HG03439 (cell line): ENCODE data around the gene FOXP1.
A peak's percentile ranks its signal among the peaks of the same experiment; 100 is the strongest.

Source experiments
- ATAC-seq: cut with Tn5 transposase; IDR thresholded peaks from one replicate; pipeline ENCODE4 v1.9.1; 2021; ENCODE audit warnings: mild to moderate bottlenecking, moderate library complexity; ENCODE audit not compliant: unreplicated experiment

The FOXP1 gene

DNA sequence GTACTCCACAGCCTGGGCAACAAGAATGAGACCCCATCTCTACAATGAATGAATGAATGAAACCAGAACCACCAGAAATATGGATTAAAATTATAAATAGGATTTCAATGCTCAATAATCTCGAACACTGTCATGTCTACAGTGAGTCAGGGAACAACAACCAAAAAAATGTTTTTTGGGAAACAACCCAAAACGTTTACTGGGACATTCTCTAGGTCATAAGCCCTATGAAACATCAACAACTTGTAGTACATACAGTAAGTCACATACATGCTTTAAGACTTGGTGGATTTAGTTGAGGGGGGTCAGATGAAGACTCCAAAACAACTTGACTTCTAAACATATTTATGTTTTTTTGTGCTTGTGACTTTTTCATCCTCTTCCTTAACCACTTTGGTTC lies 511.2 kb downstream of the FOXP1 start:
- no peak for ATAC-seq

GRCh38 chr3:71070497-71071463 lies 512.7 kb downstream of the FOXP1 start:
- no peak for ATAC-seq

DNA sequence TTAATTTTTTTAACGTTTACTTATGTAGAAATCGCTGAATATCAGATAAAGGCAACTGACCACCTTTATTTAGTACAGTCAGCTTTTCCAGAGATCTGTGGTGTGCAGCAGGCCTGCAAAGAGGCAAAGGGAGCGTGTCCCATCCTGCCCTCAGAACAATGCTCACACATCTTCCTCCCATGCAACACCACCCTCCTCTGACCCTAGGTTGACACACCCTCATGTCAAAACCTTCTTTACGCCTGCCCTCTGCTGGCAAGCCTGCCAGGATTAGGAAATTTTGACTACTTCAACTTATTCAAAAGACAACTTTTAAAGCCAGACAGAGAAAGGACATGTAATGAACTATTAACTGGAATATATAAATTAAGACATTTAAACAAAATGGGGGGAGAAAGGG lies 513.7 kb downstream of the FOXP1 start:
- ATAC-seq, result no peak

DNA sequence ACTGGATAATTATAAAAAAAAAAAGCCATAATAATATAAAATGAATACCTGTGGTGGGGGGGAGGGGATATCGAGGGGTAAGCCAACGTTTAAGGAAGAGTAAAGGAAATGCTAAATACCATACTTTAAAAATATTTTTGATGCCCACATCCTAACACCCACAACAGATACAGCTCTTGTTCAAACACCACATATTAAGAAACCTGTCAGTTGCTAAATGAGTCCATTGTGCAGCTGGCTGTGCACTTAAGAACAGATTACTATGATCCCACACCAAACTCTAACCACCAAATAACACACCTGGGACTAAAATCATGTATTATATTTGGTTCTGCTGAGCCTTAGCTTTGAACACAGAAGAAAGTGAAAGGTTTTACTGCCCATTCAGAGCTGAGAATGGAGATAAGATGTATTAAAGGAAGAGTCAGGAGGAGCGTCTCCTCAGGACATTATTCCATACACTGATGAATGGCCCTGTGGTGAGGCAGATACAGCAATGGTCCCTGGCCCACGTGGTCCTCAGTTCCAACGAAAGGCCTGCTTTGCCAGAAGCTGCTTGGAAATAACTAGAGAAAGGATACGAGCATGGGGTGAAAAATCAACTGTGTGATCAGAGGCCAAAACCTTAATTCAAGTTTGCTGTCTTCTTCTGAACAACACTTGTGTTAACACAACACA lies 515.4 kb downstream of the FOXP1 start:
- no peak for ATAC-seq

GRCh38 chr3:71066849-71067261 lies 516.7 kb downstream of the FOXP1 start:
- ATAC-seq, result no peak

DNA sequence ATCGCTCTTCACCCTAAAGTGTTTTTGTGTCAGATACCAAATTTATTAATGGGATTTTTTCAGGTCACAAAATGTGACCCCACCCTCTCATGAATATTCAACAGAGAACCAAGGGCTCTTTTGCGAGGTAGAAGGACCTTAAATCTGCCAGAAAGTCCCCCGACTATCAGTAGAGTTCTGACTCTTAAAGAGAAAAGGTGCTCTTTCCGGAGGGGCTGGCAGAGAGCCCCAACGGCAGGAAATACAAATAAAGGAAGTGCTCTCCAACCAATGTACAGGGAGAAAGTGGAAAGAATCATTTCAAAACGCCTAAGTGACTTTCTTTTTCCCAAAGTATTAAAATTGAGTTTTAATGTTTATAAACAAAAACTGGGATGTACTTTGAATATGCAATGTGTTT lies 517.2 kb downstream of the FOXP1 start:
- ATAC-seq, result no peak

- no peak for ATAC-seq
Measured at GRCh38 chr3:71065764-71066013, 517.8 kb downstream of the FOXP1 start.

DNA sequence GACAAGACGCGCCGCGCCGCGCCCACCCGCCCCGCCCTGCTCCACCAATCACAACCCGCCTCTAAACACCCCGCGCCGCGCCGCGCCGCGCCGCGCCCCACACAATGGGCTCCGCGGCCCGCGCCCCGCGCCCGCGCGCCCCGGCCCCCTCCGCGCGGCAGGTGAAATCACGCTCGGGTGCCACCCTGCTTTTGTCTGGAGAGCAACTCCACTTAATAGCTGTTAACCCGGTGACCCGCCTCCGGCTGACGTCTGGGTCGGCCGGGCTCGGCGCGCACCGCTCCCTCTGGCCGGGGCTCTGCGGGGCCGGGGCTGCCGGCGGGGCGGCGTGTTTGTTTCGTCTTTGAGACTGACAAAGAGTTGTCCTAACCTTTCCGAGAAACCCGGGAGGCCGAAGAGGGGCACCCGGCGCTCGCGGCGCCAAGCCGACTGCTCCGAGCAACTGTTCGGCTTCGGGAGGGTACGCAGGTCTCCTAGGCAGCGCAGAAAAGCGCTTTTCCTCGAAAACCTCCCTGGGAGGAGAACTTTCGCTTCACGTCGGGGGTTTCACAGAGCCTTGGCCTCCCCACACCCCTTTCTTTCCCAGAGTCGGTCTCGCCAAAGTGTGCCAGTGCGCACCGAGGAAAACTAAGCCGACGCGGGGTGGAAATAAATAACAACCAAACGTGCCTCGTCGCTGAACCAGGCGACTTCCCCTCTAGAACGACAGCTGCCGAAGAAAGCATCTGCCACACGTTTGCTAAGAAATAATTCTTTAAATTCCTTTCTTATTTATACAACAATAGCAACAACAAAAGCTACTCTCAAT lies 518.4 kb downstream of the FOXP1 start:
- no peak for ATAC-seq

DNA sequence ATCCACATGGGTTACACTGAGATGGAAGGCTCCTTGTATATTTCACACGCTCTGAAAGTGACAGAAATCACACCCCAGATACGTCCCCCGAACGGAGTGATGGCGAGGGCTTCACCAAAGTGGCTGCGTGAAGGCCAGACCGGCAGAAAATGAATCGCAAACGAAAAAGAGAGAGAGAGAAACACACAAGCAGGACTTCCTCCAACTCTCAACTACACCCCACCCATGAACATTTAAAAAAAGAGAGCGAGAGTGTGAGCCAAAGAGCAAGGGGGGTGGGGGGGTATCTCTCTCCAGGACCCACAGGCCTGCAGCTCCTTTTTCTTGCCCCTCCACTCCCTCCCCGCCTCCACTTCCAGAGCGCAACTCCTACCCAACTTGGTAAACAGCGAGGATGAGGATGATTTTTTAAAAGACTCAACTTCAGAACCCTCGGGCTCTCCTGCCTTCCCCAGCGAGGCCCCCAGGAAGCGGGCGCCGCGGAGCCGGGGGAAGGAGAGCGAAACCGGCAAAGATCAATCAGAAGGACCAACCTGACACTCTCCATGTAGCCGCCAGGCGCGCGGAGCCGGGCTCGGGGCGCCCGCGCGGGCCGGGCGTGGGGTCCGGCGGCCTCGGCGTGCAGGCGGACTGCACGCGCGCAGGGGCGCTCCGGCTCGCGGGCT lies 519.1 kb downstream of the FOXP1 start:
- no peak for ATAC-seq

- no peak for ATAC-seq
Measured at GRCh38 chr3:71063773-71064290, 519.7 kb downstream of the FOXP1 start.

DNA sequence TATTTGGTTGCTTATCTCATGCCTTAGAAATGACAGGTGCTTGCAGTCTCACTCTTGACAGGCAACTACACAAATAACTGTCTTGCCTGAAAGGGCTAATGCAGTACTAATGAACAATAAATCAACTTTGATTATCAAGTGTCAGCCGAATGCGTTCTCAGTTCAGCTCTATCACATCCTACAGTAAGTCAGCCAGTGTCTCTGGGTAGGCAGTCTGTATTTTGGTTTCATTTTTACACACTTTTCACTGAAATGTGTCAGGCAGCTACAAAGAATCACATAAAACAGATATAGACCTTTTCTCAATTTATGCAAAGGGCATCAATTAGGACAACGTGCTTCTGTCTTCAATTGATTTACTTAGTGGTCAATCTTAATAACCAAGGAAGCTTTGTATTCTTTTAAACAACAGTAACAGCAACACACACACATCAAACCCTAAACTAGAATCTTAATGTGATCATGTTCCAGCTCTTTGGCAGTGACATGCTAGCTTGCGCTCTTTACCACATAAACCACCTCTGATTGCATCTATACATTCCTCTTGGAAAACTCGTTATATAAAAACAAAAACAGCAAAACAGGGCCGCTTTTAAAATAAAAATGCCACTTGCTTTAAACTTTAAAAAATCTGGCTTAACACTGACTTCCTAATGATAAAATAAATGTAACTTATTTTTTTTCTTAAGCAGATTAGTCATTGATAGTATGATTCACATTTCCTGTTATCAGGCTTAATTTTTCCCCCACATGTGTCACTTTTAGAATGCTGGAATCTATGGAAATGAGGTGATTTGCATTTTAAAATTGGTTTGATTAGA lies 520.4 kb downstream of the FOXP1 start:
- peak; percentile 47 for ATAC-seq

DNA sequence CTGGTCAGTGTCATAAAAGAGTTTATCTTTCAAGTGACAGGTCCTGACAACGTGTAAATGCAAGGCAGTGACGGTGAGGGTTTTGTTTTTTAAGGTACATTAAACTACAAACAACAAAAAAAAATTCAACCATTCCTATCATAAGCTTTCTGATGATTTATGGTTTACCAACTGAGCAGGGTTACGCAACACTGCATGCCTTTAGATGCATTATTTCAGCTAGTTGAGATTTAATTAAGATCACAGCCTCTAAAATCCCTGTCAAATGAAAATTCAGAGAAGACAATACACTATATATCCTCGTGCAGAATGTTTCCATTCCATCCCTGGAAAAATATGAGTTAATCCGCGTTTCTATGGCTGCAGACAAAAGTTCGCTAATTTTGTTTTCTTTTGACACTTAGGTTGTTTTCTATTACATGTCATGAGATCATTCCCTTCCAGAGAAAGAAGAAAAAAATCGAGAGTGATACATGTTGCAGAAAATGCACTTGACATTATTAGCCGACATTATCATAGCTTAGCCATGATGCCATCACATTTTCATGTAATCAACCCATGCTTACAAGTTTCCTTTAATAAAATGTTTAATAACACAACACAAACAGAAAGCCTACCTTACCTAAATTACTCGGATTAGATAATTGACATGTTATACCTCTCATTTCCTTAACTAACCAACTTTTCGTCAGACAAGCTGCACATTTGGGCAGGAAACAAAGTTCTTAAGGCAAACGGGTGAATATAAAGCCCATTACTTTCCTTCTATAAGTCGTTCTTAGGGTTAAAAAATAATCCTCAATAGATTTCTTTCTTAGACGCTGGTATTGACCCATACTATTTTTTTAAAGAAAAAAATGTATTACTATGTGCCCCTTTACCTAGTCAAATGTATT lies 521.2 kb downstream of the FOXP1 start:
- ATAC-seq, result no peak

DNA sequence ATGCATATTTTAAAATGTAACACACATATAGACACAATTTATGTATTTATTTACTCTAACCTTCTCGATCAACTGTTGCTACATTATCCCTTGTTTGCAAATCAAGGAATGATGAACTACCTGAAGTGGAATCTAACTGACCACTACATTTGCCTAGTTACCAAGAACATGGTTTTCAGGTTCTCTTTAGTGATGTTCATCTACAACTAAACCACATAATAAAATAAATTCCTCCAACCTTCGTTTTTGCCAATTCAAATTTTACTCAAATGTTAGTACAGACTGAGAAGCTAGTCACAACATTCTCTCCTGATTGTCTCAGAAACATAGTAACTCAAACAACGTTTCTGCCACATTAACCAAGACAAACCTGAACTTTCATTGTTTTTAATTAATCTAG lies 521.9 kb downstream of the FOXP1 start:
- ATAC-seq, result no peak

DNA sequence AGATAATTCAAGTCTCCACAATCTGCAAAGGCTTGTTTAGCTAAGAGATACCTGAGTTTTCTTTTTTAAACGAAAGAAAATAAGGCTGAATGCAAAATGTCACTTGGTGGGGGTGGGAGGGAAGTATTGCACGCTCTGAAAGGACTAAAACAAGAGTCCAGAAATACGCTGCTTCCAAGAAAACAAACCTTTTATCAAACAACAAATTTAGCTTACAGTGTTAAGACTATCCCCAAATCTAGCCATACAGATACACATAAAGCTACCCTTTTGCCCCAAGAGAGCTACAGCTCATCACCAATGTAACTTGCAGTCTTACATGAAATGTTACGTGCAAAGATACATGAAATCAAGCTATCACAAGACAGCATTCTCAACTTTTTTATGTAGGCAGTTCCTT lies 522.5 kb downstream of the FOXP1 start:
- no peak for ATAC-seq

- no peak for ATAC-seq
Measured at GRCh38 chr3:71060536-71060935, 523.0 kb downstream of the FOXP1 start.

DNA sequence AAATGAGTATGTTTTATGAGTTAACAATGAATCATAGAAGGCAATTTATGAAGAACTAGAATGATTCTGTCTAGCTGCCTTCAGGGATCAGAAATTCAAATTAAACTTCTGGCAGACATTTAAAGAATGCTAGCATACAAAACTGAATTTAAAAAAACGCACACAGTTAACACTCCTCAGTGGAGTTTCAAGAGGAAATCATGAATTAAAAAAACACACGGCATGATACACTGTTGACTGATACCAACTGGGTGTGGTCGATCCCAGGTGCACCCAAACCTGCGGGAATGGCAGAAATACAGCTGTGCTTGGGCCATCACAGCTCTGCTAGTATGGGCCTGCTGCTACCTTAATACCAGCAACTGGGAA lies 526.0 kb downstream of the FOXP1 start:
- no peak for ATAC-seq

DNA sequence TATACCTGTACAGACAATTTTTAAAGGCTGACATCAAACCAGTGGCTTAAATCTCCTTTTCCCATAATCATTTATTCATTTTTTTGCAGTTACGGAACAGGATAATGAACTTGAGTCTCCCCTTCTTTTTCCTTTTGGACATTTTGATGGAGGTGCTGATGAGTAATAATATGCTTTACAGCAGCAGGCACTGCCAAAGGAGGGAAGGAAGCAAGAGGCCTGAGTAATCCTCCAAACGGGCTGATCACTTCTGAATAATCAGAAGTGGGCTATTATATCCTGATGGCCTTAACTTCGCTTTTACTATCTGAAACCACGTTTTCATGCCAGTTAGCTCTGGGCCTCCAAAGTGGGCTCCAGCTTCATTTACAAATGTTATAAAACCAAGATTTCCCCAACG lies 527.2 kb downstream of the FOXP1 start:
- no peak for ATAC-seq

- no peak for ATAC-seq
Measured at GRCh38 chr3:71055257-71056001, 528.1 kb downstream of the FOXP1 start.
